ENCODE data around the gene INTS13.
"Not testable (repeated sequence)": the region's sequence is repeated elsewhere in the genome, so short reads cannot be mapped to it uniquely, and the experiment has no call there.

INTS13 gene

DNA sequence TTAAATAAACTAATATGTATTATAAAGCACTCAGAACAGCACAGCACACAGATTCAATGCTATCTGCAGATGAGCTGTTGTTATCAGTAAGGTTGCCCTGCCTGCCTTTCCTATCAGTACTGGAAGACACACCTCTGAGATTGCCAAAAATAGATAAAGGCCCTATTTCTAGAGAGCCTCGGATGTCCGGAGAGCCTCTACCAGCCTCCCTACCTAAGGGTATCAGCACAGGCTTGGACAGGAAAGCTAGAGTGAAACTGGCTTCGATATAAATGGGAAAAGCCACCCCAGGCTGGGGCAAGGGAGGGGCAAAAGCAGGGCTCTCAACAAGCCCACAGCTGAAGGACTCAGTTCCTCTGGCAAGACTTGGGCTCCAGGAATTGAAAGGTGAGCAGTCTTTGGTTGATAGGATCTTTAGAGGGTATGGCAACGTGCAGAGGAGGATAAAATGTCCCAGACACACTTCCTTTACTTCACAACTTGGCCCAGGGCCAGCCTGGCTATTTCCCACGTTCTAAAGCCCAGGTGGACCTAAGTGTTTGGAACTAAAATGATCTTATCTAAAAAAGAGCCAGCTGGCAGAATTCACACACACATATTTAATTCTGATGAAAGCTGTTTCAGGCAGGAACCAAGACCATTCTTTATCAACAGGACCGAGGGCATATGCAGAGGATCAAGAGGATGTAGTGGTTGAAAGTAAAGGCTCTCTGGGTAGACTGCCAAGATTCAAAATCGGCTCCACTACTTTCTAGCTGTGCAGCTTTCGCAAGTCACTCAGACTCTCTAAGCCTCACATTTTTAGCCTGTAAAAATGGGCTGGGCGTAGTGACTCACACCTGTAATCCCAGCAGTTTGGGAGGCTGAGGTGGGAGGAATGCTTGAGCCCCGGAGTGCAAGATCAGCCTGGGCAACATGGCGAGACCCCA, 67.0 kb downstream of the INTS13 start:
- TF ChIP-seq, protein P1, sequence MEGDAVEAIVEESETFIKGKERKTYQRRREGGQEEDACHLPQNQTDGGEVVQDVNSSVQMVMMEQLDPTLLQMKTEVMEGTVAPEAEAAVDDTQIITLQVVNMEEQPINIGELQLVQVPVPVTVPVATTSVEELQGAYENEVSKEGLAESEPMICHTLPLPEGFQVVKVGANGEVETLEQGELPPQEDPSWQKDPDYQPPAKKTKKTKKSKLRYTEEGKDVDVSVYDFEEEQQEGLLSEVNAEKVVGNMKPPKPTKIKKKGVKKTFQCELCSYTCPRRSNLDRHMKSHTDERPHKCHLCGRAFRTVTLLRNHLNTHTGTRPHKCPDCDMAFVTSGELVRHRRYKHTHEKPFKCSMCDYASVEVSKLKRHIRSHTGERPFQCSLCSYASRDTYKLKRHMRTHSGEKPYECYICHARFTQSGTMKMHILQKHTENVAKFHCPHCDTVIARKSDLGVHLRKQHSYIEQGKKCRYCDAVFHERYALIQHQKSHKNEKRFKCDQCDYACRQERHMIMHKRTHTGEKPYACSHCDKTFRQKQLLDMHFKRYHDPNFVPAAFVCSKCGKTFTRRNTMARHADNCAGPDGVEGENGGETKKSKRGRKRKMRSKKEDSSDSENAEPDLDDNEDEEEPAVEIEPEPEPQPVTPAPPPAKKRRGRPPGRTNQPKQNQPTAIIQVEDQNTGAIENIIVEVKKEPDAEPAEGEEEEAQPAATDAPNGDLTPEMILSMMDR (IDR thresholded peaks at IDR 0.05; ENCODE audit: low read depth, low read length), result no peak
- no peak overlapping the region for H3K4me3 ChIP-seq (ENCODE audit: low read depth, low read length)

DNA sequence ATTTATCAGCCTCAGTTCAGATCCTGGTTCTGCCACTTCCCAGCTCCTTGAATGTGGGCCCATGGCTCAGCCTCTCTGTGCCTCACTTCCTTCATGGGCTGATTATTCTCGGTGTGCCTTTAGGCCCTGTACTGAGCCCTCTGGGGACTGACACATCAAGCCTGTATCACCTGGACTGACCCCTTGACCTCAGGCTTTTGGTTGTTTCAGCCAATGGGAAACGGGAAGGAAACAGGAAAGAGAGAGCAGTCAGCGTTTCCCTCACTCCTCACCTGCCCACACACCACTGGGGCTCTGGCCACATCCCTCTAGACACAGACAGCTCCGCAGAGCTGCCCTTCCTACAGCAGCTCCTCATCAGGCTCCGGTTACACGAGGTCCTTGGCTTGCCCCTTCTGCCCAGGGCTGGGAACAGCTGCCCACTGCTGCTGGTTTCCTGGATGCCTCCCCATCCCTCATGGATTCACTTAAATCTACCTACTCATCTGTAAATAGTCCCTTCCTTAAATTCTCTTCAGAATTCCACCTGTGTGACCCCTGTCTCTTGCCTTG, 67.8 kb downstream of the INTS13 start:
- no peak overlapping the region for H3K4me3 ChIP-seq (ENCODE audit: low read depth, low read length)
- TF ChIP-seq, protein P1 (IDR thresholded peaks at IDR 0.05; ENCODE audit: low read depth, low read length), result no peak

DNA sequence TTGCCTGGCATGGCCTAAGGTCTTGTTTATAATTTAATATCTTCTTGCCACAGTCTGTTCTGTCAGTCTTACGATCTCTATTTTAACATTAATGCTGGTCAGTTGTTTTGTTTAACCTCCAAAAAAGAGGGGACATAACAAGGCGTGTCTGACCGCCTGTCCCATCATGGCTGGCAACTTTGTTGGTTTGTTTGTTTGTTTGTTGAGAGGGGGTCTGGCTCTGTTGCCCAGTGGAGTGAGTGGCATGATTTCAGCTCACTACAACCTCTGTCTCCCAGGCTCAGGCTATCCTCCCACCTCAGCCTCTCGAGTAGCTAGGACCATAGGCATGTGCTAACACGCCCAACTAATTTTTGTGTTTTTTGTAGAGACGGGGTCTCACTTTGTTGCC, 68.7 kb downstream of the INTS13 start:
- TF ChIP-seq, protein P1 (IDR thresholded peaks at IDR 0.05; ENCODE audit: low read depth, low read length), result no peak
- H3K4me3 ChIP-seq (ENCODE audit: low read depth, low read length), result no peak overlapping the region

DNA sequence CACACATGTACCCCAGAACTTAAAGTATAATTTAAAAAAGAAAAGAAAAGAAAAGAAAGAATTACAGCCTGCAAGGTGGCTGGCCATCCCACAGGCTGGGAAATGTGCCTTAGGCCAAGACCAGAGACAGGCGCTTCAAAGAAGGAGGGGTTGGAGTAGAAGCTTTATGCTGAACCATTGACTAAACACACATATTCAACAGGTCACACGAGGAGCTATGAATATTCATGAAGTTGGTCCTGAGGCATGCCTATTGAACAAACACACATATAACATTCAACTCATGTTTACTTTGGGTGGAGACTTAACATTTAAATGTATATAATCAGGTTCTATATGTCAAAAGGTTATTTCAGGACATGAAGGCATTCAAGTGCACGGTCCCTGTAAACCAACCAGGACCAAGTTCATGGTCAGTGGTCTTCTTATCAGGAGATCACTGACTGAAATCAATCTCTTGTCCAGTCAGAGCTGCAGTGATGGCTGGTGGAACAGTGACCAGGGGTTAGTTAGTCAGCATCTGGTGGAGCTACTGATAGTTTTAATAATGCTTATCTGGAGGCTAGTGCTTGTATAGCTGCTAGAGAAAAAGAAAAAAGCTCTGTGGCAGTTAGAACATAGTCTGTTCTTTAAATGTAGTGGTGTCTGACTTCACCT, 69.2 kb downstream of the INTS13 start:
- TF ChIP-seq, protein P1 (IDR thresholded peaks at IDR 0.05; ENCODE audit: low read depth, low read length), result no peak
- H3K4me3 ChIP-seq (ENCODE audit: low read depth, low read length), result no peak overlapping the region

DNA sequence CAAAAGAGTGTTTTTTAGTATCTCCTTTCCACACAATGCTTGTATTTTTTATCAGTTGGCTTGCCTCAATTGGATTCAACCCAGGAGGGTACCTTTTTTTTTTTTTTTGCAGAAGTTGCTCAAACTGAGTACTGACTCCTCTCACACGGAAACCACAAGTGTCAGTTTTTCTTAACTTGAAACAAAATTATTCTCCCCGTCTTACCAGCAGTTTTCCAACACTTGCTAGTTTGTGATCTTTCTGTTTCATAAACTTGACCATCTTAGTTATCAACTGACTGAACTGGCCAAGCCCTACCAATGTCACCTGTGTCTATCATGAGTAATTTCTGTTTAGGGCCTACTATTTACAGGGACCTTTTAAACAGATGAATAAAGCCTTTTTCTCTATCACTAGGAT, 70.7 kb downstream of the INTS13 start:
- TF ChIP-seq, protein P1 (IDR thresholded peaks at IDR 0.05; ENCODE audit: low read depth, low read length), result no peak
- H3K4me3 ChIP-seq (ENCODE audit: low read depth, low read length), result no peak overlapping the region

DNA sequence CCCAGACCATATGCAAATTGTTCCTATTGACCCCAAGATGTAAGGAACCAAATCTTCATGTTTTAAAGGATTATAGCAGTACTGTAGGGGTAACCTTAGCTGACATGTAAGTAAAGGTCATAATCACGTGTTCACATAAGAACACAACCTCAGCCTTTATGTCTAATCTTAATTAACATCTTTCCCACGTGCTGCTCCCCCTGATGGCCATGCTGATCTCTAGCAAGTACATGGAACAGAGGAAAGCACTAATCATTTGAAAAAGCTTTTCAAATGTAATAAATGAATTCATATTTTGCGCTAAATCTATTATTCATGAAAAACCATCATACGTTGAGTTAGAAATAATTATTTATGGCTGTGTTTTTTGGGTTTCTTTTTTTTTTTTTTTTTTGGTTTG, 74.3 kb downstream of the INTS13 start:
- TF ChIP-seq, protein P1 (IDR thresholded peaks at IDR 0.05; ENCODE audit: low read depth, low read length), result peak; percentile 17; the same call in 1 of the 2 replicates
- no peak overlapping the region for H3K4me3 ChIP-seq (ENCODE audit: low read depth, low read length)

DNA sequence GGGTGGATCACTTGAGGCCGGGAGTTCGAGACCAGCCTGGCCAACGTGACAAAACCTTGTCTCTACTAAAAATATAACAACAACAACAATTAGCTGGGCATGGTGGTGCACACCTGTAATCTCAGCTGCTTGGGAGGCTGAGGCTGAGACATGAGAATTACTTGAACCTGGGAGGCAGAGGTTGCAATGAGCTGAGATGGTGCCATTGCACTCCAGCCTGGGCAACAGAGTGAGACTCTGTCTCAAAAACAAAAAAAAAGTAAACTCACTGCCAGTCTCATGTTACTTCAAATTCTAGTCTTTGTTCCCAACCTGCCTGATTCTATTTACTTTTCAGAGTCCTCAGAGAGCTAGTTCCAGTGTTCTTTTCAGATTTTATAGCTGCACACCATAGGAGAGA, 75.0 kb downstream of the INTS13 start:
- H3K4me3 ChIP-seq (ENCODE audit: low read depth, low read length), result not testable (repeated sequence)
